ENCODE results near the gene NUDT14. TPM values are rescaled to one million over a fixed set of nuclear protein-coding genes. Genes with fewer than 3 reads are reported as not detected.

NUDT14 gene
- total and polyA plus RNA-seq, 7 donors = 14.7 to 45.4 (median 23.3) TPM

DNA sequence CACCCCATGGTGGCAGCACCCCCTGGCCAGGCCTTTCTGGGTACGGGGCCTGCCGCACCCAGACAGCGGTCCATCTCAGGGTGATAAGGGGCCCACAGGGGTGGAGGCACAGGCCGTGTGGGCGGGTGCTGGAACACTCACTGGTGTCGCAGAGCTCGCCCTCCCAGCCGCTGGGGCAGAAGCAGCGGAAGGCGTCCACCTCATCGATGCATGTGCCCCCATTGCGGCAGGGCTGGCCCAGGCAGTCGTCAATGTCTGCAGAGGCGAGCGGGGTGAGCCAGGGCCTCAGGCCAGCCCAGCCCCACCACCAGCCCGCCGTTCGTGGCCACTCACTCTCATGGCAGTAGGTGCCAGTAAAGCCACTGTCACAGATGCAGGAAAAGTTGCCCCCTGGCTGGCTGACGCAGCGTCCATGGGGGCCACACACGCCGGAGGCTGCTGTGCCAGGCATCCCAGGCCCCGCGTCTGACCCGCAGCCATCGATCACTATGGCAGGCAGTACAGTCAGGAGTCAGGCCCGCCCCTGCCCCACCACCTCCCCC lies 32.4 kb downstream of the NUDT14 start:
- WGBS, 3 donors = 92 to 95% (median 92%) methylated on average over 21 to 27 of the region's 27 CpGs
- TF ChIP-seq, protein P1, sequence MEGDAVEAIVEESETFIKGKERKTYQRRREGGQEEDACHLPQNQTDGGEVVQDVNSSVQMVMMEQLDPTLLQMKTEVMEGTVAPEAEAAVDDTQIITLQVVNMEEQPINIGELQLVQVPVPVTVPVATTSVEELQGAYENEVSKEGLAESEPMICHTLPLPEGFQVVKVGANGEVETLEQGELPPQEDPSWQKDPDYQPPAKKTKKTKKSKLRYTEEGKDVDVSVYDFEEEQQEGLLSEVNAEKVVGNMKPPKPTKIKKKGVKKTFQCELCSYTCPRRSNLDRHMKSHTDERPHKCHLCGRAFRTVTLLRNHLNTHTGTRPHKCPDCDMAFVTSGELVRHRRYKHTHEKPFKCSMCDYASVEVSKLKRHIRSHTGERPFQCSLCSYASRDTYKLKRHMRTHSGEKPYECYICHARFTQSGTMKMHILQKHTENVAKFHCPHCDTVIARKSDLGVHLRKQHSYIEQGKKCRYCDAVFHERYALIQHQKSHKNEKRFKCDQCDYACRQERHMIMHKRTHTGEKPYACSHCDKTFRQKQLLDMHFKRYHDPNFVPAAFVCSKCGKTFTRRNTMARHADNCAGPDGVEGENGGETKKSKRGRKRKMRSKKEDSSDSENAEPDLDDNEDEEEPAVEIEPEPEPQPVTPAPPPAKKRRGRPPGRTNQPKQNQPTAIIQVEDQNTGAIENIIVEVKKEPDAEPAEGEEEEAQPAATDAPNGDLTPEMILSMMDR (IDR thresholded peaks at IDR 0.05) = no peak
- no peak for ATAC-seq
- DNase-seq = peak in 1 of 2 donors; percentile 45
- intact Hi-C loops (cut with DNase I) = no loop called here
- Histone ChIP-seq H3K4me3 (no peak overlapping the region), H3K27me3 (ENCODE audit: insufficient read depth in 3 of 3, low read length in 2 of 3) (no peaks in the 10 kb centered on the region), H3K9me3 (no peaks in the 10 kb centered on the region), H3K4me1 (peaks cover 20% of the 10 kb centered on the region), H3K36me3 (ENCODE audit: insufficient read depth in 1 of 2, low read depth in 1 of 2) (peaks cover 0 to 68% of the 10 kb centered on the region in 2 donors), H3K27ac (no peak overlapping the region)

DNA sequence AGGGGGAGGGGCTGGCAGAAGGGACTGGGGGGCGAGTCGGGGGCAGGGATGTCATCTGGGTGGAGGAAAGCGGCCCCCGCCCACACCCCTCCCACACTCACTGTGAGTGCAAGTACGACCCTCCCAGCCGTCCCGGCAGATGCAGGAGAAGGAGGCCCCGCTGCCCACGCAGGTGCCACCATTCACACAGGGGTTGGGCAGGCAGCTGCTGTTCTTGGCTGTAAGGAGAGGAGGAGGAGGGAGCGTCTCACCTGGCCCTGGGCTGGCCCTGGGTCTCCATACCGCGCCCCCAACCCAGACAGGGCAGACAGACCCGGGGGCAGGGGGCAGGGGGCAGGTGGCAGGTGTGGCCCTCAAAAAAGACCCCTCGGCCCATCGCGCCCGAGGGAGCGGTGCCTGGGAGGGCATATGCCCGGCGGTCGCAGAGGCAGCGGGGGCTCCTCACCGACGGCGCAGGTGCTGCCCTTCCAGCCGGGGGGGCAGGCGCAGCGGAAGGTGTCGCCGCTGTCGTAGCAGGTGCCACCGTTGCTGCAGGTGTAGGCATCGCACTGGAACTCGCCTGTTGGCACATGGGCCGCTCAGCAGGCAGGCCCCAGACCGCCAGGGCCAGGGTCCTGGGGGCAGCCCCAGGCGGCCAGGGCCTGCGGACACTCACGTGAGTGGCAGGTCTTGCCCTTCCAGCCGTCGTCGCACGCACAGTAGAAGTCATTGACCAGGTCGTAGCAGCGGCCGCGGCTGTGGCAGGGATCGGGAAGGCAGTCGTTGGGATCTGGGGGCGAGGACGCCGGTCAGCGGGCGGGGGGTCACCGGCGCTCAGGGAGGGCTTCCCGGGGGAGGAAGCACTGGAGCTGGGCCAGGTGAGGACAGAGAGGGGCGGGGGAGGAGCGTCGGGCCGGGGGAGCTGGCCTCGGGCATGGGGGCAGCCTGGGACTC lies 33.2 kb downstream of the NUDT14 start:
- H3K36me3 ChIP-seq (ENCODE audit: insufficient read depth in 1 of 2, low read depth in 1 of 2) = peaks cover 0 to 75% of the 10 kb centered on the region in 2 donors
- peaks cover 15% of the 10 kb centered on the region for H3K4me1 ChIP-seq
- DNase-seq (peak; percentile 14 to 48), ATAC-seq (no peak)
- intact Hi-C loops (cut with DNase I) = no loop called here
- H3K27me3 ChIP-seq (ENCODE audit: insufficient read depth in 3 of 3, low read length in 2 of 3) = no peaks in the 10 kb centered on the region
- TF ChIP-seq, protein P1 (IDR thresholded peaks at IDR 0.05) = no peak
- no peak overlapping the region for H3K27ac ChIP-seq
- H3K4me3 ChIP-seq = no peak overlapping the region
- H3K9me3 ChIP-seq = no peaks in the 10 kb centered on the region
- WGBS, 3 donors = 90 to 92% (median 90%) methylated on average over 58 to 62 of the region's 62 CpGs

DNA sequence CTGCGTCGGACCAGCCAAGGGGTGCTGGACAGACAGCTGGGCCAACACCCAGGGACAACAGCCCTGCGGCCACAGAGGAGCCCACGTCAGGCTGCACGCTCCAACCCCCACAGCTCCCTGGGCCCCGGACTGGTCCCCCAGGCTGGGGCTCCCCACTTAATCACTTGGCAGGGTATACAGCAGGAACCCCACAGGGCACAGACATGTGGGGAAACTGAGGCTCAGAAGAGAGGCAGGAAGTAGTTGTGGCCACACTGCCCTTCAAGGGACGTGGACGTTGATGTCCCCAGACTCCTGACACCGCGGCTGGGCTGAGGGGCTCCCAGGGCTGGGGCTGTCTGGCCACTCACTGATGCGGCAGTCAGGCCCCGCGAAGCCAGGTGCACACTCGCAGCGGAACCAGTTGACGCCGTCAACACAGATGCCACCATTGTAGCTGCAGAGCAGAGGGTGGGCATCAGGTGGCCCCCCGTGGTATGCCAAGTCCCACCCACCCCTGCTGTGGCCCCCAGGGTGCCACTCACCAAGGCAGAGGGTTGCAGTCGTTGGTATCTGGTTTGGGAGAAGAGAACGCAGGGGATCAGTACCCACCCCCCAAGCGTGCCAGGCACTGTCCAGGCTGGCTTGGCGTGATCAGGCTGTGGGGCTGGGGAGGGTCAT lies 34.0 kb downstream of the NUDT14 start:
- no peaks in the 10 kb centered on the region for H3K9me3 ChIP-seq
- peaks cover 0 to 84% of the 10 kb centered on the region in 2 donors for H3K36me3 ChIP-seq (ENCODE audit: insufficient read depth in 1 of 2, low read depth in 1 of 2)
- H3K27ac ChIP-seq = no peak overlapping the region
- TF ChIP-seq, protein P1 (IDR thresholded peaks at IDR 0.05) = no peak
- no peaks in the 10 kb centered on the region for H3K27me3 ChIP-seq (ENCODE audit: insufficient read depth in 3 of 3, low read length in 2 of 3)
- intact Hi-C loops (cut with DNase I) = no loop called here
- ATAC-seq (no peak), DNase-seq (no peak)
- WGBS, 3 donors = 82 to 90% (median 84%) methylated on average over 21 to 22 of the region's 22 CpGs
- no peak overlapping the region for H3K4me3 ChIP-seq
- peaks cover 7% of the 10 kb centered on the region for H3K4me1 ChIP-seq

DNA sequence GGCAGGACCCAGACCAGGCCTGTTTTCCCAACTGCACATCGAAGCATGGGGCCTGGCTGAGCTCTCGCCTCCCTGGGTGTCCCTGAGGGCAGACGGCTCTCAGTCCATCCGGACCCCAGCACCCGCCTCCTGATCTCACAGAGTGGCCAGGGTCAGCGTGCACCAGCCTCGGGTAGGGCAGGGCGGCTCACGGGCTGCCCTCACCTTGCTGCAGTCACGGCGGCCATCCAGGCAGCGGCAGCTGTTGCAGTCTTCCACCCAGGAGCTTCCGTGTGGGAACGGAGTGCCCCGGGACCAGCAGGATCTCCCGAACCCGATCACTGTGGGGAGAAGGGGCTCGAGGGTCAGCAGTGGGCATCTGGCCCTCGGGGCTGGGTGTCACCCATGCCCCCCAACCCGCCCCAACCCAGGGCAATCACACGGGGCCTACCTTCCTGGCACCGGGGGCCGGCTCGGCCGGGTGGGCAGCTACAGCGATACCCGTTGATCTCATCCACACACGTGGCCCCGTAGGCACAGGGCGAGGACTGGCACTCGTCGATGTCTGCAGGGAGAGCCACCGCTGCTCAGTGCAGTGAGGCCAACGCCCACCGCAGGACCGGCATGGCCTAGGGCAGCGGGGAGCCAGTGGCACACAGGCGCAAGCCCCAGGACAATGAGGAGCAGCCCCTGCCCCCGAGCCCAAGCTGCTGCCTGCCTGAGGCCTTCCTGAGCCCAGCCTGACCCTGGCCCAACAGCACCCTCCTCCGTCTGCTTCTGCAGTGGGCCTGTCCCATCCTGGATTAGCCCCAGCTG lies 34.7 kb downstream of the NUDT14 start:
- Histone ChIP-seq H3K4me3 (no peak overlapping the region), H3K36me3 (ENCODE audit: insufficient read depth in 1 of 2, low read depth in 1 of 2) (peaks cover 0 to 87% of the 10 kb centered on the region in 2 donors), H3K27ac (no peak overlapping the region), H3K4me1 (no peaks in the 10 kb centered on the region), H3K9me3 (no peaks in the 10 kb centered on the region), H3K27me3 (ENCODE audit: insufficient read depth in 3 of 3, low read length in 2 of 3) (no peaks in the 10 kb centered on the region)
- intact Hi-C loops (cut with DNase I) = no loop called here
- 84 to 87% (median 86%) methylated on average over 36 to 40 of the region's 40 CpGs for WGBS, 3 donors
- TF ChIP-seq, protein P1 (IDR thresholded peaks at IDR 0.05) = no peak
- no peak for ATAC-seq
- DNase-seq = peak in 1 of 2 donors; percentile 40

All from psoas muscle (tissue), 8 donors.